ENCODE results near the gene PLTP. TPM values are rescaled to one million over a fixed set of nuclear protein-coding genes. Genes with fewer than 3 reads are reported as not detected.

Gene PLTP
- total RNA-seq, 1 experiment from 2014 or later, result 42.6 TPM

- Histone ChIP-seq H3K4me3 (ENCODE audit: low read depth, low read length) (no peak overlapping the region), H3K27me3 (replicated peaks; ENCODE audit: control insufficient read depth, insufficient read depth, low read length) (no peaks in the 10 kb centered on the region), H3K36me3 (ENCODE audit: control insufficient read depth, insufficient read depth, low read length) (no peaks in the 10 kb centered on the region), H3K9me3 (no peaks in the 10 kb centered on the region), H3K4me1 (peaks cover 16% of the 10 kb centered on the region)
- no TSS peak for BruUV-seq (replicated peaks)
- Mint-ChIP-seq H3K27me3 (ENCODE audit: insufficient read depth, unreplicated experiment) (no peaks in the 10 kb centered on the region), H3K4me1 (ENCODE audit: low read depth, unreplicated experiment) (peaks cover 14% of the 10 kb centered on the region), H3K27ac (ENCODE audit: unreplicated experiment) (no peak overlapping the region), H3K36me3 (ENCODE audit: insufficient read depth, unreplicated experiment) (peaks cover 6% of the 10 kb centered on the region), H3K4me3 (ENCODE audit: unreplicated experiment) (no peak overlapping the region), H3K9me3 (ENCODE audit: unreplicated experiment) (no peaks in the 10 kb centered on the region)
- no peak for DNase-seq
- ChIA-PET CTCF (no interaction called here), POLR2A (interaction anchor here (0.6 kb wide), 1 partner anchor 68 kb away, joined by 12 read pairs; no protein-coding TSS in a partner anchor)
- intact Hi-C loops (cut with micrococcal nuclease; ENCODE audit: unreplicated experiment), result no loop called here
- TF ChIP-seq CTCF (IDR thresholded peaks at IDR 0.05; ENCODE audit: insufficient read depth in 1 of 2, low read depth in 1 of 2, low read length in 1 of 2, severe bottlenecking in 1 of 2, unreplicated experiment in 1 of 2), result no peak
These were observed 44.7 kb downstream of the PLTP start for GRCh38 chr20:45867136-45867818.

- Histone ChIP-seq H3K4me1 (peaks cover 17% of the 10 kb centered on the region), H3K36me3 (ENCODE audit: control insufficient read depth, insufficient read depth, low read length) (no peaks in the 10 kb centered on the region), H3K4me3 (ENCODE audit: low read depth, low read length) (no peak overlapping the region), H3K27me3 (replicated peaks; ENCODE audit: control insufficient read depth, insufficient read depth, low read length) (no peaks in the 10 kb centered on the region), H3K9me3 (no peaks in the 10 kb centered on the region)
- DNase-seq, result no peak
- H3K36me3 Mint-ChIP-seq (ENCODE audit: insufficient read depth, unreplicated experiment), result peaks cover 6% of the 10 kb centered on the region
- ChIA-PET POLR2A (no interaction called here), CTCF (no interaction called here)
- intact Hi-C loops (cut with micrococcal nuclease; ENCODE audit: unreplicated experiment), result no loop called here
- H3K27ac Mint-ChIP-seq (ENCODE audit: unreplicated experiment), result no peak overlapping the region
- H3K27me3 Mint-ChIP-seq (ENCODE audit: insufficient read depth, unreplicated experiment), result no peaks in the 10 kb centered on the region
- no TSS peak for BruUV-seq (replicated peaks)
- no peak for TF ChIP-seq CTCF (IDR thresholded peaks at IDR 0.05; ENCODE audit: insufficient read depth in 1 of 2, low read depth in 1 of 2, low read length in 1 of 2, severe bottlenecking in 1 of 2, unreplicated experiment in 1 of 2)
- H3K9me3 Mint-ChIP-seq (ENCODE audit: unreplicated experiment), result no peaks in the 10 kb centered on the region
- H3K4me3 Mint-ChIP-seq (ENCODE audit: unreplicated experiment), result no peak overlapping the region
- H3K4me1 Mint-ChIP-seq (ENCODE audit: low read depth, unreplicated experiment), result peaks cover 13% of the 10 kb centered on the region
These were observed 45.5 kb downstream of the PLTP start for GRCh38 chr20:45866454-45866853.

GRCh38 chr20:45863543-45864470, 48.1 kb downstream of the PLTP start:
- H3K4me3 Mint-ChIP-seq (ENCODE audit: unreplicated experiment), result no peak overlapping the region
- Histone ChIP-seq H3K4me1 (peaks cover 20% of the 10 kb centered on the region), H3K27me3 (replicated peaks; ENCODE audit: control insufficient read depth, insufficient read depth, low read length) (no peaks in the 10 kb centered on the region), H3K4me3 (ENCODE audit: low read depth, low read length) (no peak overlapping the region), H3K36me3 (ENCODE audit: control insufficient read depth, insufficient read depth, low read length) (no peaks in the 10 kb centered on the region), H3K9me3 (no peaks in the 10 kb centered on the region)
- H3K9me3 Mint-ChIP-seq (ENCODE audit: unreplicated experiment), result no peaks in the 10 kb centered on the region
- no peaks in the 10 kb centered on the region for H3K27me3 Mint-ChIP-seq (ENCODE audit: insufficient read depth, unreplicated experiment)
- TF ChIP-seq CTCF (IDR thresholded peaks at IDR 0.05; ENCODE audit: insufficient read depth in 1 of 2, low read depth in 1 of 2, low read length in 1 of 2, severe bottlenecking in 1 of 2, unreplicated experiment in 1 of 2), result no peak
- CTCF ChIA-PET, result interaction anchor here (0.9 kb wide), 2 partner anchors 26 to 70 kb away, joined by 3 read pairs; no protein-coding TSS in a partner anchor
- intact Hi-C loops (cut with micrococcal nuclease; ENCODE audit: unreplicated experiment), result no loop called here
- POLR2A ChIA-PET, result interaction anchor here (0.7 to 1.6 kb wide), 3 partner anchors 17 to 71 kb away, joined by 5 to 6 read pairs (median 5); partner anchors contain the start of gene ZSWIM1
- no peak for DNase-seq
- H3K36me3 Mint-ChIP-seq (ENCODE audit: insufficient read depth, unreplicated experiment), result peaks cover 6% of the 10 kb centered on the region
- no peak overlapping the region for H3K27ac Mint-ChIP-seq (ENCODE audit: unreplicated experiment)
- H3K4me1 Mint-ChIP-seq (ENCODE audit: low read depth, unreplicated experiment), result peaks cover 24% of the 10 kb centered on the region
- no TSS peak for BruUV-seq (replicated peaks)
